ENCODE data around the gene BCAR3.

DNA sequence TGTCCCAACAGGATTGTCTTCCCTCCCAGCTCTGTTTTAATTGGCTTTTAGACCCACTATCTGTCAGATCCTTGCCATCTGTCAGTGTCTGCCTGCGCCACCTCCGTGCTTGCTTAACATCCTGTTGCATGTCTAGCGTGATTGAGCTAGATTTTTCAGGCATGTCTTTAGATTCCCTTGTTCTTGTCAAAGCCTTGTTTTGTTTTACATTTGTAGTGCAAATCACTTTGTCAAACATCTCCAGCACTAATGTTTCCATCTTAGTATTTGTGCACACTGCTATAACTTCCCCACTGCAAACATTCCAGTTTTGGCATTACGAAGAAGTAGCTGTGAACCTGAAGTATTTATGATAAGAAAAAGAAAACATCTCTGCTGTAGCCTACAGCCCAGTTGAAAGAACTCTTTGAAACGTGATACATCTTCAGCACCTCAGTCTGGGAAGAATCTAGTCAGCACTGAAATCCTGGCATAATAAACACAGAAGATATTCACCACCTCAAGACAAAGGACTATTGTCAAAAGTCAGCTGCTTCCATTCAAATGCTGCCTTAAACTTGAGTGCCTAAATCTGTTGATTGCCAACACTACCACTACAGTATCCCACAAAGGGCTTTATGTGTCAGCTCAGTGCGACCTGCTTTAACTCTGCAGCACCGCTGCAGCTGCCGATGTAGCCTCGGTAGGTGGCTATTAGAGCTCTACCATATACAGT lies 128.7 kb downstream of the BCAR3 start:
- TF ChIP-seq, protein P1, sequence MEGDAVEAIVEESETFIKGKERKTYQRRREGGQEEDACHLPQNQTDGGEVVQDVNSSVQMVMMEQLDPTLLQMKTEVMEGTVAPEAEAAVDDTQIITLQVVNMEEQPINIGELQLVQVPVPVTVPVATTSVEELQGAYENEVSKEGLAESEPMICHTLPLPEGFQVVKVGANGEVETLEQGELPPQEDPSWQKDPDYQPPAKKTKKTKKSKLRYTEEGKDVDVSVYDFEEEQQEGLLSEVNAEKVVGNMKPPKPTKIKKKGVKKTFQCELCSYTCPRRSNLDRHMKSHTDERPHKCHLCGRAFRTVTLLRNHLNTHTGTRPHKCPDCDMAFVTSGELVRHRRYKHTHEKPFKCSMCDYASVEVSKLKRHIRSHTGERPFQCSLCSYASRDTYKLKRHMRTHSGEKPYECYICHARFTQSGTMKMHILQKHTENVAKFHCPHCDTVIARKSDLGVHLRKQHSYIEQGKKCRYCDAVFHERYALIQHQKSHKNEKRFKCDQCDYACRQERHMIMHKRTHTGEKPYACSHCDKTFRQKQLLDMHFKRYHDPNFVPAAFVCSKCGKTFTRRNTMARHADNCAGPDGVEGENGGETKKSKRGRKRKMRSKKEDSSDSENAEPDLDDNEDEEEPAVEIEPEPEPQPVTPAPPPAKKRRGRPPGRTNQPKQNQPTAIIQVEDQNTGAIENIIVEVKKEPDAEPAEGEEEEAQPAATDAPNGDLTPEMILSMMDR (IDR thresholded peaks at IDR 0.05): no peak
- no peak for TF ChIP-seq POLR2AphosphoS5 (IDR thresholded peaks at IDR 0.05; ENCODE audit: insufficient read depth in 1 of 2, low read depth in 1 of 2)

Measured in vagina (tissue), 2 donors.